HG03066 (cell line): ENCODE measurements around the gene ANKS1B.
A peak's percentile ranks its signal among the peaks of the same experiment; 100 is the strongest.
"Not testable (repeated sequence)": the region's sequence is repeated elsewhere in the genome, so short reads cannot be mapped to it uniquely, and the experiment has no call there.

Experiments
- ATAC-seq: cut with Tn5 transposase; IDR thresholded peaks from one replicate; pipeline ENCODE4 v1.9.1; 2021; ENCODE audit warnings: low read depth; ENCODE audit not compliant: unreplicated experiment

ANKS1B gene

GRCh38 chr12:99709619-99710018, 275.1 kb downstream of the ANKS1B start:
- ATAC-seq: no peak

GRCh38 chr12:99709116-99709515, 275.6 kb downstream of the ANKS1B start:
- no peak for ATAC-seq

GRCh38 chr12:99707883-99708282, 276.9 kb downstream of the ANKS1B start:
- no peak for ATAC-seq

- no peak for ATAC-seq
Observed at GRCh38 chr12:99706736-99707473, 277.8 kb downstream of the ANKS1B start.

- no peak for ATAC-seq
Observed at GRCh38 chr12:99704458-99704857, 280.3 kb downstream of the ANKS1B start.

- ATAC-seq: no peak
Observed at GRCh38 chr12:99704036-99704435, 280.7 kb downstream of the ANKS1B start.

GRCh38 chr12:99700032-99700431, 284.7 kb downstream of the ANKS1B start:
- no peak for ATAC-seq

- no peak for ATAC-seq
Observed at GRCh38 chr12:99695050-99695449, 289.7 kb downstream of the ANKS1B start.

GRCh38 chr12:99686142-99686541, 298.6 kb downstream of the ANKS1B start:
- ATAC-seq: no peak

GRCh38 chr12:99680276-99680675, 304.5 kb downstream of the ANKS1B start:
- ATAC-seq: no peak

- no peak for ATAC-seq
Observed at GRCh38 chr12:99670635-99671034, 314.1 kb downstream of the ANKS1B start.

- no peak for ATAC-seq
Observed at GRCh38 chr12:99658671-99659349, 325.9 kb downstream of the ANKS1B start.

GRCh38 chr12:99649551-99649950, 335.2 kb downstream of the ANKS1B start:
- ATAC-seq: no peak

- ATAC-seq: no peak
Observed at GRCh38 chr12:99648183-99648582, 336.6 kb downstream of the ANKS1B start.

GRCh38 chr12:99647453-99647852, 337.3 kb downstream of the ANKS1B start, which contains the start of gene GARIN6:
GARIN6 (plus strand) TSS chr12:99647753; CDS start chr12:99648175, 422 bp downstream.
- no peak for ATAC-seq

GRCh38 chr12:99644629-99645028, 340.1 kb downstream of the ANKS1B start:
- ATAC-seq: no peak

- ATAC-seq: no peak
Observed at GRCh38 chr12:99627459-99627858, 357.3 kb downstream of the ANKS1B start.

GRCh38 chr12:99624591-99624990, 360.1 kb downstream of the ANKS1B start:
- not testable (repeated sequence) for ATAC-seq

- ATAC-seq: no peak
Observed at GRCh38 chr12:99620159-99620479, 364.6 kb downstream of the ANKS1B start.

GRCh38 chr12:99619389-99620158, 365.2 kb downstream of the ANKS1B start:
- peak; percentile 93 for ATAC-seq

GRCh38 chr12:99618657-99619056, 366.1 kb downstream of the ANKS1B start:
- ATAC-seq: no peak
